NCI-H2081 (cell line): ENCODE measurements around the gene TP53RK.

Source experiments
- DNase-seq, 2 experiments: peaks; one replicate each; lab custom pipeline; 2025; lab: John Stamatoyannopoulos, UW

TP53RK gene

DNA sequence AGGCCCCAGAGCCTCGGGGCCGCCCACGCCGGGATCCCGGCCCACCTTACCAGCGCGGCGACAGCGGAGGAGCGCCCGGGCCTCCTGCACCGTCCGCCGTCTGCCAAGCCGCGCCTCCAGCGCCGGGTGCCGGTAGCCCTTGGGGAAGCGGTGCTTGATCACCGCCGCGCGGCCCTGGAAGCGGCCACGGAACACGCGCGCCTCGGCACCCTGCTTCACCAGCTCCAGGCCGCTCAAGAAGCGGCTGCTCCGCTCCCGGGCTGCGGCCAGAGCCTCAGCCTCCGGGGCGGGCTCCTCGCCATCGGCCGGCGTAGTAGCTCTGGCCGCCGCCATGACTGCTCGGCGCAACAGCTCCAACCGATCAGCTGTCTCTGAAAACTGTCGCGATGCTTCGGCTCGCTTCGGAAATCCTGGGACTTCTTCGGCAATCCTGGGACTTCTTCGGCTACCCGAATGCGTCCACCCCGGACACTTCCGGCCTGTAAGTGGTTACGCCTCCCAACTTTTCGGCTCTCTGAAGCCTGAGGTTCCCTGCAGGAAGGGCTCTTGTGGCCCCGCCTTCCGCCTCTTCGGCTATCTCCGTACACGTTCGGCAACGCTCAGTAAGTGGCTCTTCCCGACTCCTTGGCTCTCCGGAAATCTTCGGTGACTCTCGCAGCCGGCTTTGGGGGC is at the start of gene TP53RK:
Gene TP53RK (minus strand): TSS at position 363 of the 672 bp plus-strand sequence. CDS start 30 bp downstream, at position 333.
- peak; percentile 82 to 91 for DNase-seq

DNA sequence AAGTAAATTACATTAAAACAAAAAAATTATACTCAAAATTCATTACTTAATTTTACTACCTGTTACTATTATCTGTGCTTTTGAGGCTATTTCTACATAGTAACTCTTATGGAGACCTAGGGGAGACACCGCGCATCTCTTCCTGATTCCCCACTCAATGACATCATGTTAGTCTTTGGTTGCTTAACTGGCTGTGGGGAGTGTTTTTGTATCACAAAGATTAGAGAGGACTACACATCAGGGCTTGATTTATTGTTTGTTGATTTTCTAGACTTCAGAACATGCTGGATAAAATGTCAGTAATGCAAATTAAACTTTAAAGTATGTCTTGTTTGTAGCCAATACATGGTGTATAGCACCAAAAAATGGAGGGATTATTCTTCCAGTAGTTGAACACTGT is 46.2 kb upstream of the TP53RK start:
- DNase-seq = no peak

DNA sequence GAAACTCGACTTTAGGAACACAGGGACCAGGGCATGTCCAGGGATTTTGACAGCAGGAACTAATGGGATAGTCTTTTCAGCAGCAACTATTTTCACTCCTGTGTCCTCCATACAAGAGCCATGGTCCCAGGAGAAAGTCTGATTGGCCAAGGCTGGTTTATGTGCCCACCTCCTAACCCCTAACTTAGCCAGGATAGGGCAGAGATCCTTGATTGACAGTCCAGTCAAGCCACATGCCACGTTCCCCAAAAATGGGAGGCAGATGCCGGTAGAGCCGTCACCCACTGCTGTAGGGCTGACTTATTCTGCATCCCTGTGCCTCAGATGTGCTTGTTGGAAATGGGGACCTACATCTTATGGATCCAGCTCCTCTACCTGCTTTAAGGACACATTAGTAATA is 42.5 kb upstream of the TP53RK start:
- DNase-seq = no peak

DNA sequence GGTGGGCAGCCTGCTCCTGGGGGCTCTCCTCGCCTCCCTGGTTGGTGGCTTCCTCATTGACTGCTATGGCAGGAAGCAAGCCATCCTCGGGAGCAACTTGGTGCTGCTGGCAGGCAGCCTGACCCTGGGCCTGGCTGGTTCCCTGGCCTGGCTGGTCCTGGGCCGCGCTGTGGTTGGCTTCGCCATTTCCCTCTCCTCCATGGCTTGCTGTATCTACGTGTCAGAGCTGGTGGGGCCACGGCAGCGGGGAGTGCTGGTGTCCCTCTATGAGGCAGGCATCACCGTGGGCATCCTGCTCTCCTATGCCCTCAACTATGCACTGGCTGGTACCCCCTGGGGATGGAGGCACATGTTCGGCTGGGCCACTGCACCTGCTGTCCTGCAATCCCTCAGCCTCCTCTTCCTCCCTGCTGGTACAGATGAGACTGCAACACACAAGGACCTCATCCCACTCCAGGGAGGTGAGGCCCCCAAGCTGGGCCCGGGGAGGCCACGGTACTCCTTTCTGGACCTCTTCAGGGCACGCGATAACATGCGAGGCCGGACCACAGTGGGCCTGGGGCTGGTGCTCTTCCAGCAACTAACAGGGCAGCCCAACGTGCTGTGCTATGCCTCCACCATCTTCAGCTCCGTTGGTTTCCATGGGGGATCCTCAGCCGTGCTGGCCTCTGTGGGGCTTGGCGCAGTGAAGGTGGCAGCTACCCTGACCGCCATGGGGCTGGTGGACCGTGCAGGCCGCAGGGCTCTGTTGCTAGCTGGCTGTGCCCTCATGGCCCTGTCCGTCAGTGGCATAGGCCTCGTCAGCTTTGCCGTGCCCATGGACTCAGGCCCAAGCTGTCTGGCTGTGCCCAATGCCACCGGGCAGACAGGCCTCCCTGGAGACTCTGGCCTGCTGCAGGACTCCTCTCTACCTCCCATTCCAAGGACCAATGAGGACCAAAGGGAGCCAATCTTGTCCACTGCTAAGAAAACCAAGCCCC is 36.2 kb upstream of the TP53RK start:
- no peak for DNase-seq

DNA sequence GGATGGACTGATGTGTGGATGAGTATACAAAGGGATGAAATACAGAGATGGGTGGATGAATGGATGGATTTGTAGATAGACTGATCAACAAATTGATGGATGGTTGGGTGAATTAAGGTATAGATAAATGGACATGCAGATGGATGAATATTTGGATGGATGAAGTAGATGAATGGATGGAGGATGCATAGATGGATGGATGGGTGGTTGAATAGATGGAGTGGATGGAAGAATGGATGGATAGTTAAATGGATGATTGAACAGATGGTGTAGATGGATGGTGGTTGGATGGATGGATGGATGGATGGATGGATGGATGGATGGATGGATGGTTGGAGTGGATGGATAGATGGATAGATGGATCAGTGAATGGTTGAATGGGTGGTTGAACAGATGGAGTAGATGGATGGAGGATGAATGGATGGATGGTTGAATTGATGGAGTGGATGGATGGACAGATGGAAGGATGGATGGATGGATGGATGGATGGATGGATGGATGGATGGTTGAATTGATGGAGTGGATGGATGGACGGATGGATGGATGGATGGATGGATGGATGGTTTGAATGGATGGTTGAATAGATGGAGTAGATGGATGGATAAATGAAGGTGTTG is 35.2 kb upstream of the TP53RK start:
- DNase-seq = no peak

DNA sequence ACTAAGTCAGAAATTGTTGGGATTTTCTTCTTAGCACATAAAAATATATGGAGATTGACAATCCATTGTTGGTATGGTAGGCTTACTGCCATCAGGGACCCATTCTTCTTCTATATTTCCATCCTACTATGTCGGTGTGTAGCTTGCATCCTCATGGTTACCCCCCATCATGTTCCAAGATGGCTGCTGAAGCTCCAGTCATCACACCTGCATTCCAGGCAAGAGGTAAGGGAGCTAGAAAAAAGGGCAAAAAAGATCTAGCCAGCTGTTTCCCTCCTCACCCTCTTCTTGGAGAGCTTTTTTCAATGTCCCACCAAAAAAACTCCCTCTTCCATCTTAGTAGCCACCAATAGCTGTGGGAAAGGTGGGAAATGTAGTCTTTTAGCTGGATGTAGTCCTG is 33.8 kb upstream of the TP53RK start:
- no peak for DNase-seq

DNA sequence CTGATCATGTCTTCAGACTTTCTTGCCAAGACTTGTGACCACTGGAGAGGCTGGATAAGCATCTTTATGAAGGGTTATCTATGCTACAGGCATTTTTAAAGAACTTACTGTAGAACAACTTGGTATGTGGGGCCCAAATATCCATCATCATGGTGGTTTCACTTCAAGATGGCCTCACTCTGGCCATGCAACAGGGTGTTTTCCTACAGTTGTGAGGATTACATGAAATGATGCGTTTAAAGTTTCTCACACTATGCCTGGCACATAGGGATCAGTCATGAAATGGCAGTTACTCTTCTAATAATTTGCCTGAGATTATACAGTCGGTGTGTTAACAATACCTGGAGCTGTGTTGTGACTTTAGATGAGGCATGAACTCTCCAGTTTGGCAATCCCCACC is 33.2 kb upstream of the TP53RK start:
- no peak for DNase-seq

DNA sequence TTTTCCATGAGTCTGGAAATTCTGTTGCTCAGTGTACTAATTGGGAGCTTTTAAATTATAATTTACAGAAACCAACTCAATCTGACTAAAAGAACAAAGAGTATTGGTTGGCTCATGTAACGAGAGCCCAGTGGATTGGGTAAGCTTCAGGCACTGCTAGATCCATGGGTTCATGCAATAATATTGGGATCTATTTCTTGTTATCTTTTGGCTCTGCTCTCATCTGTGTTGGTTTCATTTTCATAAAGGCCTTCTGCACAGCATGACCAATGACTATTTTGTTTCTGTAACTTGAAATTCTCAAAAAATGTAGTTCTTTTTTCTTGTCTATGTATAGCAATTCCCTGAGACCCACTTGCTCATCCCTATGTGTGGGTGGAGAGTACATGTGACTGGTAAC is 32.2 kb upstream of the TP53RK start:
- no peak for DNase-seq

DNA sequence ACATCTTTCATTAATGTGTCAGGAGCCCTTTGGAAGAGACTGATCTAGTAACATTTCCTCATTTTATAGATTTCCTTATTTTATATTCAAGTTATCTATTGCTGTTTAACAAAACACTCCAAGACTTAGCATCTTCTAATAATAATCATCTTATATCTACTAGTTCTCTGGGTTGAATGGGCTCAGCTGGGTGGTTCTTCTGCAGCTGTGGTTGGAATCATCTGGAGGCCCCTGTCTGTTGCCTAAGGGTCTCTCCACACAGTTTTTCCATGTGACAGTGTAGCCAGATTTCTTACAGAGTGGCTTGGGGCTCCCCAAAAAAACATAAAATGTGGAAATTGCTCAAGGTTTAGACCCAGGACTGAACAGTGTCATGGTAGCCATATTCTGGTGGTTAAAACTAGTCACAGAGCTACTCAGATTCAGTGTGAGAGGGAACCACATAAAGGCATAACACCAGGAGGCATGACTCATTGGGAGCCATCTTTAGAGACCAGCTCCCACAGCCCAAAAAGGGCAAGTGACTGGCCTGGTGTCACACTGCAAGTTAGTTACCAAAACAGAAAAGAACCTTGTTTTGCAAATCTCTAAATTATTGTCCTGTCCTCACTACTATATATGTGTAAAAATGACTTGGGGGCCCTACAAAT is 31.7 kb upstream of the TP53RK start:
- DNase-seq = no peak

DNA sequence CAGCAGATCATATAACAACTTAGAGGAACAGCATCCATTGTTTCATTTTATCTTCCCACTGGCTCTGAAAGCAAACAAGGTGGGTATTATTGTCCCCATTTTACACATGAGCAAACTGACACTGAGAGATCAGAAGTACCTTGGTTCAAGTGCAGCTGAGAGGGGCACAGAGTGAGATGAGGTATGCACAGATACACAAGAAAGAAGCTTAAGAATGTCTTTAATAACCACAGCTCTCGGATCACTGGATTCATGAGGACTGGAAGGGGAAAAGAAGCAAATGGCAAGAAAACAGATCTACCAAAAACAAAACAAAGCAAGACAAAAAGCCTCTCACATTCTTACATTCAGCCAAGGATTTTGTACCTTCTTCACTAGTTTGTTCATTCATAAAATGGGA is 30.8 kb upstream of the TP53RK start:
- DNase-seq = no peak

DNA sequence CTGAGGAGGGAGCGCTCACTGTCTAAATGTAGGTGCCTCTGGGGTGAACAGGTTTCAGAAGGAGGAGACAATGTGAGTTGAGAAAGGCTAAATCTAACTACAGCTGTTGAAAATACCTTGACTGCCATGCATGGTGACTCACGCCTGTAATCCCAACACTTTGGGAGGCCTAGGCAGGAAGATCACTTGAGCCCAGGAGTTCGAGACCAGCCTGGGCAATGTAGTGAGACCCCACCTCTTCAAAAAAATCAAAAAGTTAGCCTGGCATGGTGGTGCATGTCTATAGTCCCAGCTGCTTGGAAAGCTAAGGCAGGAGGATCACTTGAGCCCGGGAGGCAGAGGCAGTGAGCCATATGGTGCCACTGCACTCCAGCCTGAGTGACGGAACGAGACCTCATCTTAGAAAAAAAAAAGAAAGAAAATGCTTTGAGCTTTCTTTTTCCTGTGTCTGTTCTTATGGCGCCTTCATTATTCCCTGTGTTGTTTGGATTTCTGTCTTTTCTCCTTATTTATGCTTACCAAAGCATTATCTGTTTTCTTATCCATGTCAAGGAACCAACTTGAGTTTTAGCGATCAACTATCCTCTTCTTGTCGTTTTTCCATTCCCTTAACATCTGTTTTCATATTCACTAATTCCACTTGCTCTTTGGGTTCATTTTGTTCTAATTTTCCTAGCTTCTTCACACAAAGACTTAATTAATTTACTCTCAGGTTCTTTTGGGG is 28.7 kb upstream of the TP53RK start:
- no peak for DNase-seq

DNA sequence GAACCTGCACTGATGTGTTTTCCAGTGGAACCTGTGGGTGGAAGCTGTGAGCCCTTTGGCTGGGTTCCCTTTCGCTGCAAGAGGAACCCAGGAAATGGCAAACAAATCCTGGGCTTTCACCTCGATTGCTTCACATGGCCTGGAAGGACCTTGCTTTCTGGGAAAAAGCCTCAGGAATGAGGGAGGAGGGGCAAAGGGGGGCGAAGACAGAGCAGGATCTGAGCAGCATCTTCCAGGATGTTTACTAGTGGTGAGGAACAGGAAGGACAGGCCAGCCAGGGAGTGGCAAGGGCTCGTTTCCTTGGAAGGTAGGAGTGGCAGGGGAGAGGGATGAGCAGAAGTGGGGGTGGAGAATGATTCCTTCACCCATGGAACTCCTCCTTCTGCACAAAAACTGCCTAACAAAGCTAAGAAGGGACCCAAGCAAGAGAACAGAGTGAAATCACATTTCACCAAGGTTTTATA is 26.1 kb upstream of the TP53RK start:
- DNase-seq = no peak

DNA sequence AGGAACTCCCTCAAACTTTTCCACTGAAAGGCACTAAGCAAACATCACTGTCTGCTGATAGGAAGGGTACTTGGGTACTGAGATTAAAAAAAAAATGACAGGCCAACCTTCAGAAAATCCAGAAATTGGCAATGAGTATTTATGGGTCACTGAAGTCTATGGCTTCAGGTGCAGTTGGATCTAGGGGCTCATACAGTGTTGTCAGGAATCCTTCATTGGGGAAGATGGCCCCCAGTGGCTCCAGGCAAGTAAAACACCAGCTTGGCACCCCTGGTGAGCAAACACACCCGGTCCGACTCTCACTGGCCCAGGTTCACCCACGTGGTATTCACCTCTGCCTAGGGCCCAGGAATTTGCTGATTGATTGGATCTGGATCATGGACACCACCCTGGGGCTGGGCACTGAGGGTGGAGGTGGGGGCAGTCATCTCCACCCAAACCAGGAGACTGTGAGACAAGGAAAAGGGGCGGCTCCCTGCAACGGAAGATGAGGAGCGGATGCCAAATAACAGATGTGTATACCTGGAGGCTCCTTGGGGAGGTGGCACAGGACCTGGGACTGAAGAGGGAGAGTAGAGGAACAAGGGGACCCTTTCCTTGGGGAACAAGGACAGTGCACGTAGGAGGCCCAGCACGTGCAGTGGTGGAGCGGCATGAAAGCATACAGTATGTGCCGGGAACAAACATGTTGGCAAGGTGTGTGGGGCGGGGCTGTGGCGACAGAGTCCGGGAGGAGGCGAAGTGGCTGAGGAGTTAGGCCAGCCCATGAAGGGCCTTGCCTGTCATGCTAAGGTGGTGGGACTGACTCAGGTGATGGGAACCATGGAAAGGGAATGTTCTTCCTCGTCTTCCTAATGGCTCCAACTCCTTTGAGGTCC is 25.0 kb upstream of the TP53RK start:
- no peak for DNase-seq

DNA sequence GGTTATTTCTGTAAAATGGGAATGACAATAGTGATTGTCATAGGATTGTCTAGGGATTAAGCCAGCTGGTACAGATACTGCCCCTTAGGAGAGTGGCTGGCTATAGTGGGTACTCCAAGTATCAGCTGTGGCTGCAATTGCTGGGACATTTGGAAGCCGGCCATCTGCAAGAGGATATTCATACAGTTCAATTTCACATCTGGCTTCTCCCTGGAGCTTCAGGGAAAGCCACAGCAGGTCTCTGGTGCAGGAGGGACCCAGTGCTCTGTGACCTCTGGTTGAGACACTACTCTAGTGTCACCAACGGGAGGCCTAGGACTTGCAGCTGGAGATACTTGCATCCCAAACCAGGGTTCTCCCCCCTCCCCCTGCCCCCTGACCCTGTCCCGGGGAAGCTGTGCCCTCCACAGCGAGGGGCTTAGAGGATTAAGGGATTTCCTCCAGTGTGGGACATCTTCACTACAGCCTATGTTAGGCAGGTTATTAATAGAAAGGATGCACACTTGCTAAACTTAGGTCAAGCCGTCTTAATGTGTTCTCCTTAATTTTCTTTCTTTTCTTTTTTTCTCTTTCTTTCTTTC is 22.9 kb upstream of the TP53RK start:
- no peak for DNase-seq

DNA sequence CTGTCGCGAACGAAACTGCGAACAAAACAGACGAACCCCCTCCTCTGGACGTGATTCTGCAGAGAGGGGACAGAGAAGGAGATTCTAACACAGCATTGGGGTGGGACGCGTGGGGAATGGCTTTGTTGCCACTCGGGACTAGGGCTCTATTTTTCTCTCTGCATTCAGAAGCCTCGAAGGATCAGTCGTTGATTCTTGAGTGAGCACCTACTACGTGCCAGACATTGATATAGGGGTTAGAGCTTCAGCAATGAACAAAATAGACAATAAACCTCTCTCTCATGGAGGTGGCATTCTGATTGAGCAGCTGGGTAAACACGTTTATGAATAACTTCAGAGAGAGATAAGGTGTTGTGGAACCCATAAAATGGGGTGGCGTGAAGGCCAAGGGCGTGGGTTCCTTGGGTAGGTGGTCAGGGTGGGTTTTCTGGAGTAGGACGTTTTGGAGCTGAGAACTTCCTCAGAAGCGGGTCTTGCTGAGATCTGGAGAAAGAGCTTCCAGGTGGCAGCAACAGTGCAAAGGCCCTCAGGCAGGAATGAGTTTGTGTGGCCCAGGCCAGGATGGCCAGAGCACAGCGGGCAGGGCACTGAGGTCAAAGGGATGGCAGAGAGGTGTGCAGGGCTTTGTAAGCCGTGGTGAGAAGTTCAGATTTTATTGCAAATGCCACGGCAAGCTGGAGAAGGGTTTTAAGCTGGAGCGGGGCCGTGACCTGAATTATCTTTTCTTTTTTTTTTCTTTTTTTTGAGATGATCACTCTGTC is 21.1 kb upstream of the TP53RK start:
- no peak for DNase-seq

DNA sequence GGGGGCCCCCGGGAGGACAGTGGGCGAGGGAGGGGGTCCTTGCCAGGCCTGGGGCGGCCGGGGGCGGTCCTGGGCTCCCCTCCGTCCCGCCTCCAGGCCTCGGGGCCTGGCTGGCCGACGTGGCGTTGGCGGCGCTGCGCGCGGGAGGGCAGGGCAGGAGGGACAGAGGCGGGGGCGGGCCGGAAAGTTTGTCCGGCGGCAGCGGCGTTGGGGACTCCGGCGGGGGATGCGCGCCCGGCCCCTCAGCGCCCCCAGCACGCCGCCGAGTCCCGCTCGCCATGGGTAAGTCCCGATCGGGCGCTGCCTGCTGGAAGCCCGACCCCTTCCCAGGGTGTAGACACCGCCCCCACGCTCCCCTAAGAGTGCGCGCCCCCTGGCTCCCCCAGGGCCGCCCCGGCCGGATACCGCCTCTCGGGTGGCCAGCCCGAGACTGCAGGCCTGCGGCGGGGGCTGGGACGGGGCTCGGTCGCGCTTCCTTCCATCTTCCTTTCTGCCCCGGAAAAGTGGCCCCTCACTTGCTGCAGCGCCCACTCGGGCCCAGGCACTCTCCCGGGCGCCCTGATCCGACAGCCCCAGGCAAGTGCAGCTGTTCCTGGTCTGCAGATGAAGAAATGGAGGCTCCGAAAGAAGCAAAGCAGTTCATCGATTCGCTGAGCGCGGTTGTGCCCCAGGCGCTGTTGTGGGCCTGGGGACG is 20.4 kb upstream of the TP53RK start, which contains the start of gene SLC2A10:
Gene SLC2A10 (plus strand): TSS at position 191 of the 694 bp plus-strand sequence. CDS start 88 bp downstream, at position 279.
- no peak for DNase-seq

DNA sequence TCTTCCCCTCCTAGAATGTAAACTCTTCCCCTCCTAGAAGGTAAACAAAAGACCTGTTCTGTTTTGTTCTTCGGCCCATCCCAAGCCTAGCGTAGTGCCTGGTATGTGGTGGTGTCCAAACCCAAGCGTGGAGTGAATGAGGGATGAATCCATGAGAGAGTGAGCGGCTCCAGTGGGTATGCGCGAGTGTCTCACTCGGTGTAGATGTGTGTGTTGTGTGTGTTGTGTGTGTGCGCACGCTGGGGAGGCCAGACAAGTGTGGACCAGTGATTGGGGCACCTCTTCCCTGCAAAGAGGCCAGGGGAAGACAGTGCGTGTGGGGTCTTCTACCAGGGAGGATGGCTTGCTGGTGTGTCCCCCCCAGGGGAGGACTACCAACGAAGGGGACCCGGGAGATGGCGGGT is 19.8 kb upstream of the TP53RK start:
- DNase-seq = no peak

DNA sequence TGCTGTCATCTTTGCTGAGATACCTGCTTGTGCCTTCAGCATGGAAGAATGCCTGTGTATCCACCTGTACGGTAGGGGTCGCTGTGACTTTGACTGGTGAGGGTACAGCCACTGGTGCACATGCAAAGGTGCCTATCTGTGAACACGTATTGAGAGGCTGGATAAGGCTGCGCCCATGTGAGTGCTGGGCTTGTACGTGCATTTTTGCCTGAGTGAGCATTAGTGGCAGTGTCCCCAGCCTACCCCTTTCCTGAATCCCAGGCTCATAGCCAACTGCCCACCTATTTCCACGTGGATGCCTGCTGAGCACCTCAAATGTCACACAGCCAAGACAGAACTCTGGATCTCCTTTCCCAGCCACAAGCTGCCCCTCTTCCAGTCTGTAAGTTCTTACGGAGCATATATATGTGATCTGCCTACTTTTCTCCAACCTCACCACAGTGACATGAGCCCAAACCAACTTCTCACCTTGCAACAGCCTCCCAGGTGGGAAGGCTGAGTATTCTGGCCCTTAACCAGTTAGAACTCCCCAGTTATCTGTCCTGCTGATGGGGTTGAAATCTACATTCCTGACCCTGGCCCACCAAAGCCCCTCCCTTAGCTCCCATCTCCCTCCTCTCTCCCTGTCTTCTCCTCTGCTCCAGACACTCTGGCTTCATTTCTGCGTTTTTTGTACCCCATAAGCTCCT is 19.1 kb upstream of the TP53RK start:
- DNase-seq = no peak
